ENCODE results near the gene MAML2. TPM values are rescaled to one million over a fixed set of nuclear protein-coding genes. Genes with fewer than 3 reads are reported as not detected.
A peak's percentile ranks its signal among the peaks of the same experiment; 100 is the strongest.

Gene MAML2
- total and polyA plus RNA-seq, 2 experiments from 2014 or later, result 4.7 to 15.3 TPM

DNA sequence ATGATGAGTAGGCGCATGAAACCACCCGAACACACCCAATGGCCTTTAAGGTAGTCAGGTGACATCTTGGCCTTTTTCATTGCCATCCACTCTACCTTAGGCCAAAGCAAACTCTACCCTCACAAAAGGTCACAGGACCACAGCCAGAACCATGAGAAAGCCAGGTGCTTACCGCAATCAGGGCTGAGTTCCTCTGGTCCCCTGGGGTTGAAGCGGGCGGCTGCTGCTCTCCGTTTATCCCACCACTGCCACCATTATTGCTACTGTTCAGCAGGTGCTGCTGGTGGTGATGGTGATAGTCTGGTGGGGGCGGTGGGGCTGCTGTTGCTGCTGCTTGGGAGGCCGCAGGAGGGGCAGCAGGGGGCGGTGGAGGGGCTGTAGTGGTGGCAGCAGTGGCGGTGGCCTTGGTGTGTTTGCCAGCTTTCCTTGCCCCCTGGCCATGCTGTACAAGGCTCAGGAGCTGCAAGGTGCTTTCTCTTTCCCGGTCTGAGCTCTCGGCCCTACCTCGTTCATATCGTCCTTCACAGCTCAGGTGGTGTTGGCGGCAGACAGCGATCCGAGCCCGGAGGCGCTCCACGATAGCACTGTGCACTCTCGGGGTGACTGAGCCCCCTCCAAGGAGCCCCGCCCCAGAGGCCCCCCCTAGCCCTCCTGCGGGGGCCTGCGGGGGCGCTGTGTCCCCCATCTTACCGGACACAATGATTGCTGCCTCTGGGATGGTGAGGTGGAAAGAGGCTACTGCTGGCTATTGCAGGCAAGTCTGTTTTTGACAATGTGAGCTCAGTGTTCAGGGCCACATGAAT lies 1.6 kb downstream of the MAML2 start:
- H3K79me2 ChIP-seq, result peaks cover 59% of the 10 kb centered on the region
- peak; percentile 57 for DNase-seq (ENCODE audit: low spot score)
- no peaks in the 10 kb centered on the region for H4K20me1 ChIP-seq (ENCODE audit: insufficient read depth, poor library complexity, severe bottlenecking)
- H3K4me2 ChIP-seq, result peak overlapping the region; percentile 83
- H3K27ac ChIP-seq, result peak overlapping the region; percentile 92
- H3K9me2 ChIP-seq (replicated peaks; ENCODE audit: insufficient read depth), result no peaks in the 10 kb centered on the region
- 55% methylated on average over 12 of the region's 26 CpGs for WGBS (ENCODE audit: low lambda C conversion rate, missing lambda C conversion rate)
- no peaks in the 10 kb centered on the region for H3K27me3 ChIP-seq
- H3K4me1 ChIP-seq (ENCODE audit: insufficient read depth), result peaks cover 50% of the 10 kb centered on the region
- H3K4me3 ChIP-seq, result peak overlapping the region; percentile 87
- H3K9me3 ChIP-seq (ENCODE audit: low read depth), result no peaks in the 10 kb centered on the region
- no peak overlapping the region for H2AFZ ChIP-seq
- TF ChIP-seq EZH2 (IDR thresholded peaks at IDR 0.05; ENCODE audit: borderline replicate concordance), result no peak
- TF ChIP-seq, protein P1, sequence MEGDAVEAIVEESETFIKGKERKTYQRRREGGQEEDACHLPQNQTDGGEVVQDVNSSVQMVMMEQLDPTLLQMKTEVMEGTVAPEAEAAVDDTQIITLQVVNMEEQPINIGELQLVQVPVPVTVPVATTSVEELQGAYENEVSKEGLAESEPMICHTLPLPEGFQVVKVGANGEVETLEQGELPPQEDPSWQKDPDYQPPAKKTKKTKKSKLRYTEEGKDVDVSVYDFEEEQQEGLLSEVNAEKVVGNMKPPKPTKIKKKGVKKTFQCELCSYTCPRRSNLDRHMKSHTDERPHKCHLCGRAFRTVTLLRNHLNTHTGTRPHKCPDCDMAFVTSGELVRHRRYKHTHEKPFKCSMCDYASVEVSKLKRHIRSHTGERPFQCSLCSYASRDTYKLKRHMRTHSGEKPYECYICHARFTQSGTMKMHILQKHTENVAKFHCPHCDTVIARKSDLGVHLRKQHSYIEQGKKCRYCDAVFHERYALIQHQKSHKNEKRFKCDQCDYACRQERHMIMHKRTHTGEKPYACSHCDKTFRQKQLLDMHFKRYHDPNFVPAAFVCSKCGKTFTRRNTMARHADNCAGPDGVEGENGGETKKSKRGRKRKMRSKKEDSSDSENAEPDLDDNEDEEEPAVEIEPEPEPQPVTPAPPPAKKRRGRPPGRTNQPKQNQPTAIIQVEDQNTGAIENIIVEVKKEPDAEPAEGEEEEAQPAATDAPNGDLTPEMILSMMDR (IDR thresholded peaks at IDR 0.05; ENCODE audit: poor library complexity), result peak; percentile 49
- no peaks in the 10 kb centered on the region for H3K36me3 ChIP-seq (replicated peaks; ENCODE audit: insufficient read depth, low read depth)

DNA sequence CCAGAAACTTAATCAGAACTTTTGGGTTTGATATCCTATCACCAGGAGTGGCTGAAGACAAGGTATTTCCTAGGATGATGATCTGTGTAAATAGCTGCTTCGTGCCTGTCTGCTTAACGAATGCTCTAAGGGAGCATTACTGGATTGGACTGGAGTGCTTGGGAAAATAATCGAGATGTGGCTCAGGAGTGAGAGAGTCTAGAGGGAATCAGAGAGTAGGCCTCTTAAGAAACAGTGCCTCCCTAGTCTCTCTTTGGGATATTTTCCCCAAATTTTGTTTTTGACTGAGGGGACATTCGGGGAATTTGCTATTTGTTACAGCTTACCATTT lies 2.5 kb downstream of the MAML2 start:
- no peak overlapping the region for H3K4me3 ChIP-seq
- H3K27me3 ChIP-seq, result no peaks in the 10 kb centered on the region
- H3K9me2 ChIP-seq (replicated peaks; ENCODE audit: insufficient read depth), result no peaks in the 10 kb centered on the region
- peak overlapping the region; percentile 83 for H3K4me2 ChIP-seq
- H3K9me3 ChIP-seq (ENCODE audit: low read depth), result no peaks in the 10 kb centered on the region
- H3K79me2 ChIP-seq, result peaks cover 68% of the 10 kb centered on the region
- H2AFZ ChIP-seq, result no peak overlapping the region
- H3K36me3 ChIP-seq (replicated peaks; ENCODE audit: insufficient read depth, low read depth), result no peaks in the 10 kb centered on the region
- peaks cover 59% of the 10 kb centered on the region for H3K4me1 ChIP-seq (ENCODE audit: insufficient read depth)
- WGBS (ENCODE audit: low lambda C conversion rate, missing lambda C conversion rate), result 67% methylated on average over 4 of the region's 4 CpGs
- no peak for DNase-seq (ENCODE audit: low spot score)
- peak overlapping the region; percentile 92 for H3K27ac ChIP-seq
- H4K20me1 ChIP-seq (ENCODE audit: insufficient read depth, poor library complexity, severe bottlenecking), result no peaks in the 10 kb centered on the region
- TF ChIP-seq, protein P1 (IDR thresholded peaks at IDR 0.05; ENCODE audit: poor library complexity), result no peak
- TF ChIP-seq EZH2 (IDR thresholded peaks at IDR 0.05; ENCODE audit: borderline replicate concordance) (no peak), EZH2phosphoT487 (IDR thresholded peaks at IDR 0.05; ENCODE audit: low read depth, severe bottlenecking, unreplicated experiment) (no peak)

- H3K4me1 ChIP-seq (ENCODE audit: insufficient read depth), result peaks cover 61% of the 10 kb centered on the region
- no peaks in the 10 kb centered on the region for H3K9me2 ChIP-seq (replicated peaks; ENCODE audit: insufficient read depth)
- H3K27me3 ChIP-seq, result no peaks in the 10 kb centered on the region
- TF ChIP-seq EZH2phosphoT487 (IDR thresholded peaks at IDR 0.05; ENCODE audit: low read depth, severe bottlenecking, unreplicated experiment), result no peak
- TF ChIP-seq, protein P1 (IDR thresholded peaks at IDR 0.05; ENCODE audit: poor library complexity), result no peak
- no peak for TF ChIP-seq EZH2 (IDR thresholded peaks at IDR 0.05; ENCODE audit: borderline replicate concordance)
- no peaks in the 10 kb centered on the region for H3K36me3 ChIP-seq (replicated peaks; ENCODE audit: insufficient read depth, low read depth)
- H3K79me2 ChIP-seq, result peaks cover 73% of the 10 kb centered on the region
- peak overlapping the region; percentile 92 for H3K27ac ChIP-seq
- no peak overlapping the region for H2AFZ ChIP-seq
- WGBS (ENCODE audit: low lambda C conversion rate, missing lambda C conversion rate), result 88% methylated on average over 7 of the region's 7 CpGs
- no peak for DNase-seq (ENCODE audit: low spot score)
- H3K4me3 ChIP-seq, result peak overlapping the region; percentile 8
- peak overlapping the region; percentile 83 for H3K4me2 ChIP-seq
- H4K20me1 ChIP-seq (ENCODE audit: insufficient read depth, poor library complexity, severe bottlenecking), result no peaks in the 10 kb centered on the region
- no peaks in the 10 kb centered on the region for H3K9me3 ChIP-seq (ENCODE audit: low read depth)
Observed at GRCh38 chr11:96339706-96340554, 3.1 kb downstream of the MAML2 start.

All from hepatocyte (in vitro differentiated cells).